H1 (cell line): ENCODE results near the gene ARID5B. TPM values are rescaled to one million over a fixed set of nuclear protein-coding genes. Genes with fewer than 3 reads are reported as not detected.

Experiments used
- CTCF ChIA-PET: fragments of 300-600 bp; sonication (Branson Sonifier 250); formaldehyde crosslinking; loops from one replicate; lab custom pipeline; 2021; ENCODE audit not compliant: partially characterized antibody; lab: Charles Lee
- POLR2A ChIA-PET: fragments of 300-600 bp; sonication (Branson Sonifier 250); formaldehyde crosslinking; loops from one replicate; lab custom pipeline; 2021; ENCODE audit warnings: inconsistent platforms; ENCODE audit not compliant: partially characterized antibody; lab: Charles Lee
- DNase-seq, 2 experiments: peaks; one replicate each; pipeline versions ENCODE4 v3.0.0 to v3.0.0-alpha.2; 2010 to 2022; ENCODE audit warnings: low spot score in 2 of 2, low read depth in 1 of 2, mixed read lengths in 1 of 2
- FAIRE-seq: peaks from 2 replicates; lab custom pipeline; 2011; peaks lifted over from hg19 to GRCh38; lab: Jason Lieb, UNC
- H2AFZ ChIP-seq: 2 replicates; pipeline ENCODE4 v1.8.1; 2012; ENCODE audit warnings: low read length, inconsistent platforms
- H2AK5ac ChIP-seq: 2 replicates; pipeline ENCODE4 v1.6.1; 2013; ENCODE audit warnings: low read depth, low read length
- H2BK120ac ChIP-seq: replicated peaks from 2 replicates; pipeline ENCODE3; 2013; ENCODE audit warnings: low read depth, low read length, inconsistent platforms
- H2BK12ac ChIP-seq: 2 replicates; pipeline ENCODE4 v1.6.1; 2013; ENCODE audit warnings: low read depth, low read length
- H2BK15ac ChIP-seq: 2 replicates; pipeline ENCODE4 v1.6.1; 2013; ENCODE audit warnings: low read length
- H2BK20ac ChIP-seq: 2 replicates; pipeline ENCODE4 v1.6.1; 2013; ENCODE audit warnings: low read length
- H2BK5ac ChIP-seq: 2 replicates; pipeline ENCODE4 v1.6.1; 2013; ENCODE audit warnings: low read depth, low read length
- H3K14ac ChIP-seq: 2 replicates; pipeline ENCODE4 v1.6.1; 2013; ENCODE audit warnings: inconsistent platforms; ENCODE audit not compliant: insufficient read length
- H3K18ac ChIP-seq: 2 replicates; pipeline ENCODE4 v1.6.1; 2013; ENCODE audit warnings: low read length; ENCODE audit errors: extremely low read depth
- H3K23ac ChIP-seq: 2 replicates; pipeline ENCODE4 v1.6.1; 2013; ENCODE audit warnings: inconsistent platforms; ENCODE audit not compliant: insufficient read length
- H3K23me2 ChIP-seq: 2 replicates; pipeline ENCODE4 v1.6.1; 2013; ENCODE audit warnings: low read depth, low read length
- H3K27ac ChIP-seq: 2 replicates; pipeline ENCODE4 v1.6.1; 2011; ENCODE audit warnings: low read depth, low read length, inconsistent platforms
- H3K27me3 ChIP-seq, 4 experiments: replicated peaks in 1 of 4; 1 replicate in 1 of 4; 2 replicates in 3 of 4; pipeline versions ENCODE4 v1.6.1 to v1.8.1; 2011 to 2013; ENCODE audit warnings: low read length in 3 of 4, mild to moderate bottlenecking in 3 of 4, inconsistent platforms in 2 of 4, mixed read lengths in 2 of 4, moderate library complexity in 1 of 4; ENCODE audit not compliant: control insufficient read depth in 3 of 4, insufficient read depth in 3 of 4; ENCODE audit errors: extremely low read depth in 1 of 4
- H3K36me3 ChIP-seq, 4 experiments: 2 replicates each; pipeline versions ENCODE4 v1.6.1 to v1.8.1; 2011 to 2013; ENCODE audit warnings: mild to moderate bottlenecking in 4 of 4, low read length in 3 of 4, moderate library complexity in 2 of 4, control low read depth in 1 of 4, inconsistent platforms in 1 of 4; ENCODE audit not compliant: insufficient read depth in 4 of 4, control insufficient read depth in 2 of 4
- H3K4ac ChIP-seq: replicated peaks from 2 replicates; pipeline ENCODE3; 2013; ENCODE audit warnings: low read length, low read depth, mixed read lengths, inconsistent platforms; ENCODE audit not compliant: insufficient read length
- H3K4me1 ChIP-seq, 4 experiments: replicated peaks in 1 of 4; 1 replicate in 1 of 4; 2 replicates in 3 of 4; pipeline versions ENCODE4 v1.6.1 to v1.8.1; 2011 to 2013; ENCODE audit warnings: low read length in 3 of 4, inconsistent platforms in 2 of 4, mixed read lengths in 1 of 4; ENCODE audit not compliant: insufficient read depth in 4 of 4, control insufficient read depth in 3 of 4
- H3K4me2 ChIP-seq, 2 experiments: 2 replicates each; pipeline versions ENCODE4 v1.6.1 to v1.8.1; 2011 to 2013; ENCODE audit warnings: low read depth in 2 of 2, low read length in 2 of 2, control low read depth in 1 of 2, inconsistent platforms in 1 of 2, mild to moderate bottlenecking in 1 of 2; ENCODE audit not compliant: insufficient read depth in 1 of 2
- H3K4me3 ChIP-seq, 4 experiments: fragments of 200-600, 300-600 bp in 1 of 4; sonication (generic), shearing (Covaris generic), sonication (Bioruptor Twin) in 1 of 4; 2 replicates each; pipeline versions ENCODE4 v1.5.1 to v1.8.1; 2011 to 2016; ENCODE audit warnings: low read length in 4 of 4, low read depth in 3 of 4, control low read depth in 2 of 4, inconsistent platforms in 2 of 4, mild to moderate bottlenecking in 2 of 4, mixed read lengths in 1 of 4, moderate library complexity in 1 of 4; ENCODE audit not compliant: insufficient read depth in 2 of 4; ENCODE audit errors: extremely low read depth in 1 of 4
- H3K56ac ChIP-seq: replicated peaks from 2 replicates; pipeline ENCODE3; 2013; ENCODE audit warnings: low read depth, mild to moderate bottlenecking, mixed read lengths, low read length, inconsistent platforms; ENCODE audit not compliant: insufficient read length
- H3K79me1 ChIP-seq: 2 replicates; pipeline ENCODE4 v1.6.1; 2013; ENCODE audit warnings: low read depth, low read length, control low read depth
- H3K79me2 ChIP-seq, 2 experiments: 2 replicates each; pipeline versions ENCODE4 v1.6.1 to v1.8.1; 2012 to 2013; ENCODE audit warnings: low read length in 2 of 2, mild to moderate bottlenecking in 2 of 2, inconsistent platforms in 1 of 2; ENCODE audit not compliant: insufficient read depth in 2 of 2, control insufficient read depth in 1 of 2
- H3K9ac ChIP-seq, 4 experiments: replicated peaks in 1 of 4; 1 replicate in 1 of 4; 2 replicates in 3 of 4; pipeline versions ENCODE4 v1.6.1 to v1.8.1; 2011 to 2013; ENCODE audit warnings: low read depth in 3 of 4, low read length in 3 of 4, control low read depth in 2 of 4, mild to moderate bottlenecking in 2 of 4, moderate library complexity in 2 of 4, inconsistent platforms in 1 of 4; ENCODE audit errors: extremely low read depth in 1 of 4
- H3K9me3 ChIP-seq, 2 experiments: 2 replicates each; pipeline versions ENCODE4 v1.6.1 to v1.8.1; 2012 to 2013; ENCODE audit warnings: mild to moderate bottlenecking in 2 of 2, moderate library complexity in 2 of 2, control low read depth in 1 of 2, inconsistent platforms in 1 of 2, low read depth in 1 of 2, low read length in 1 of 2, mixed read lengths in 1 of 2; ENCODE audit not compliant: insufficient read depth in 2 of 2
- H4K20me1 ChIP-seq, 2 experiments: replicated peaks in 1 of 2; 2 replicates each; pipeline versions ENCODE3 to v1.8.1; 2011 to 2013; ENCODE audit warnings: inconsistent platforms in 2 of 2, low read length in 2 of 2, mild to moderate bottlenecking in 1 of 2; ENCODE audit not compliant: insufficient read depth in 2 of 2, control insufficient read depth in 1 of 2
- H4K5ac ChIP-seq: 2 replicates; pipeline ENCODE4 v1.6.1; 2013; ENCODE audit warnings: low read length, low read depth, mixed read lengths, inconsistent platforms; ENCODE audit not compliant: insufficient read length
- H4K8ac ChIP-seq: 2 replicates; pipeline ENCODE4 v1.8.0; 2013; ENCODE audit warnings: mild to moderate bottlenecking, moderate library complexity, low read length, inconsistent platforms; ENCODE audit not compliant: insufficient read depth; ENCODE audit errors: extremely low read depth
- H4K91ac ChIP-seq: replicated peaks from 2 replicates; pipeline ENCODE3; 2013; ENCODE audit warnings: low read length, mixed read lengths, inconsistent platforms; ENCODE audit not compliant: insufficient read length
- ATF3 ChIP-seq: IDR thresholded peaks from 2 replicates; pipeline ENCODE4 v1.6.1; 2011; ENCODE audit warnings: low read depth, mild to moderate bottlenecking, low read length; ENCODE audit not compliant: insufficient read depth
- CBX8 ChIP-seq: fragments of 300-800, 300-1000 bp; sonication (generic); IDR thresholded peaks from 2 replicates; pipeline ENCODE4 v1.7.1; 2016; ENCODE audit warnings: low read depth, low read length, borderline replicate concordance
- CEBPB ChIP-seq: IDR thresholded peaks from 2 replicates; pipeline ENCODE4 v1.6.1; 2012; ENCODE audit warnings: low read depth, low read length
- E2F6 ChIP-seq: IDR thresholded peaks from 2 replicates; pipeline ENCODE4 v1.6.1; 2012; ENCODE audit warnings: inconsistent platforms
- MAX ChIP-seq: IDR thresholded peaks from 2 replicates; pipeline ENCODE4 v1.6.1; 2012; ENCODE audit warnings: inconsistent platforms
- NRF1 ChIP-seq: IDR thresholded peaks from 2 replicates; pipeline ENCODE4 v1.6.1; 2011; ENCODE audit warnings: mild to moderate bottlenecking, low read depth, low read length, improper control_type of control experiment
- RAD21 ChIP-seq, 2 experiments: IDR thresholded peaks in 1 of 2; conservative IDR thresholded peaks in 1 of 2; 2 replicates each; pipeline ENCODE4 v1.6.1; 2011; ENCODE audit warnings: low read depth in 2 of 2, low read length in 2 of 2, improper control_type of control experiment in 1 of 2, inconsistent platforms in 1 of 2, mild to moderate bottlenecking in 1 of 2, moderate library complexity in 1 of 2
- SIRT6 ChIP-seq: IDR thresholded peaks from one replicate; pipeline ENCODE4 v1.7.1; 2012; ENCODE audit warnings: low read length, inconsistent platforms
- SRF ChIP-seq: IDR thresholded peaks from 2 replicates; pipeline ENCODE4 v1.6.1; 2011; ENCODE audit warnings: mild to moderate bottlenecking, low read depth, low read length, moderate library complexity
- USF2 ChIP-seq: IDR thresholded peaks from 2 replicates; pipeline ENCODE4 v1.6.1; 2011; ENCODE audit warnings: low read length, improper control_type of control experiment
- WGBS, 2 experiments: shearing (Covaris generic) in 1 of 2; methylation state at CpG; one replicate each; pipeline versions ENCODE4 v1.1.6 to v1.1.7; 2013 to 2015; ENCODE audit warnings: low lambda C conversion rate in 2 of 2, mixed read lengths in 2 of 2, inconsistent platforms in 1 of 2, low coverage in 1 of 2, missing lambda C conversion rate in 1 of 2; ENCODE audit not compliant: insufficient replicate concordance in 2 of 2, insufficient coverage in 1 of 2, insufficient read length in 1 of 2; ENCODE audit errors: extremely low coverage in 1 of 2, missing lambda C conversion rate in 1 of 2; 5-methylcytosine and 5-hydroxymethylcytosine counted together
- polyA plus RNA-seq, 7 experiments: library from polyadenylated mRNA; depleted of rRNA in 3 of 7; stranded (reverse) in 5 of 7; unstranded in 2 of 7; fragments of >200 nt in 5 of 7; fragments of 200-250 nt in 2 of 7; gene quantifications; 1 replicate in 5 of 7; 2 replicates in 1 of 7; 4 replicates in 1 of 7; pipeline versions ENCODE4 v1.2.1 to v1.2.3, GENCODE V29; 2011 to 2013; ENCODE audit warnings: missing spikeins in 2 of 7, mixed read lengths in 2 of 7
- total RNA-seq: library from RNA; stranded (reverse); fragmentation: NEBNext Ultra II Directional; extraction: Animal tissue kit (Norgen Biotek cat#: 25700); gene quantifications from 2 replicates; pipeline ENCODE4 v1.2.1, GENCODE V29; 2021

The ARID5B gene
- total and polyA plus RNA-seq, 2 of the 8 experiments (the other 6 are each of a cell fraction or from before 2014, with no cell fraction given), result 0.21 to 1.1 TPM

GRCh38 chr10:62131724-62132123 lies 230.2 kb downstream of the ARID5B start:
- ChIA-PET CTCF (no interaction called here), POLR2A (no interaction called here)
- Histone ChIP-seq H4K91ac (no peak overlapping the region), H2BK120ac (no peak overlapping the region), H3K36me3 (no peaks in the 10 kb centered on the region), H2AK5ac (no peak overlapping the region), H3K14ac (no peak overlapping the region), H3K4me2 (no peak overlapping the region), H3K4me1 (no peaks in the 10 kb centered on the region), H3K79me1 (no peaks in the 10 kb centered on the region), H2BK5ac (no peak overlapping the region), H3K9ac (no peak overlapping the region), H4K5ac (no peak overlapping the region), H3K27ac (no peak overlapping the region), H3K18ac (no peak overlapping the region), H2AFZ (no peak overlapping the region; the same call in 1 of the 2 replicates), H3K56ac (no peak overlapping the region), H3K23me2 (no peaks in the 10 kb centered on the region), H3K4ac (no peak overlapping the region), H3K23ac (no peak overlapping the region), H3K4me3 (no peak overlapping the region), H3K79me2 (no peaks in the 10 kb centered on the region), H4K8ac (no peak overlapping the region), H2BK15ac (no peak overlapping the region), H3K27me3 (no peaks in the 10 kb centered on the region), H2BK20ac (no peak overlapping the region), H3K9me3 (no peaks in the 10 kb centered on the region), H2BK12ac (no peak overlapping the region), H4K20me1 (no peaks in the 10 kb centered on the region)
- TF ChIP-seq ATF3, result no peak
- TF ChIP-seq SIRT6, result no peak
- no peak for TF ChIP-seq RAD21 (IDR thresholded peaks at IDR 0.05 in 1 of 2, conservative IDR thresholded peaks at IDR 0.05 in 1 of 2; ENCODE audit: low read depth in 2 of 2, low read length in 2 of 2)
- no peak for TF ChIP-seq MAX
- TF ChIP-seq E2F6, result no peak
- no peak for TF ChIP-seq CBX8
- no peak for TF ChIP-seq CEBPB
- no peak for TF ChIP-seq NRF1
- TF ChIP-seq SRF, result no peak
- TF ChIP-seq USF2, result no peak
- FAIRE-seq (no peak), DNase-seq (no peak)
- 85% methylated on average over 4 of the region's 4 CpGs; no CpG with 5 or more reads in 1 of the 2 experiments for WGBS, 2 experiments
